Measurements from ENCODE around the gene ZDHHC1.

ZDHHC1 gene

DNA sequence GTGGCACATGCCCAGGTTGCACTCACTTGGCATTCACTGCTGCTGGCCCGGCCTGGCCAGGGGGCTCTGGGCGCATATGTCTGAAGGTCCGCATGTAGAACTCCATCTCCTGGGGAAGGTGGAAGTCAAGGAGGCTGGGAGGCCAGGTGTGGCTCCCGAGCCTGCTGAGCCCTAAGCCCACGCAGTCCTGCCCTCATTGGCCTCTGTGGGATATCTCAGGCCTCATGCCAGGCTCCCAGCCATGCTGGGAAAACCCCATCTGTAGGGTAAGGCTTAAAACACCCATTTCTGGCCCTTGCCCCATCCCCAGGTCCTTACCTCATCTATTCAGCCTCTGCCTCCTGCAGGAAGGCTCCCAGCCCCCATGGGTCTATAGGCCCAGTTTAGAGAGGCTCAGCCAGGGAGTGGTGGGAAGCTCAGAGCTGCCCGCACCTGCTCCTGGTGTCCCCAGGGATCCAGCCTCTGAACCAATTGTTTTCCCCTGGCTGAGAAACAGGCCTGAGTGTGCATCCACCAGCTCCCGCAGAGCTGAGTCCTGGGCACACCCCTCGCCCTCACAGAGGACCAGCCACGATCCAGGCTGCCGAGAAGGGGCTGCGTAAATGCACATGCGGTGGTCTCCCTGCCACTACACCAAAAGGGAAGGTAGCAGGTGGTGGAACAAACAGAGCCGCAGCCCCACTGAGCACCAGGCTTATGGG, 20.7 kb downstream of the ZDHHC1 start:
- no peak overlapping the region for H3K4me3 ChIP-seq (IDR thresholded peaks at IDR 0.05; ENCODE audit: insufficient read depth, low read depth, low read length)

DNA sequence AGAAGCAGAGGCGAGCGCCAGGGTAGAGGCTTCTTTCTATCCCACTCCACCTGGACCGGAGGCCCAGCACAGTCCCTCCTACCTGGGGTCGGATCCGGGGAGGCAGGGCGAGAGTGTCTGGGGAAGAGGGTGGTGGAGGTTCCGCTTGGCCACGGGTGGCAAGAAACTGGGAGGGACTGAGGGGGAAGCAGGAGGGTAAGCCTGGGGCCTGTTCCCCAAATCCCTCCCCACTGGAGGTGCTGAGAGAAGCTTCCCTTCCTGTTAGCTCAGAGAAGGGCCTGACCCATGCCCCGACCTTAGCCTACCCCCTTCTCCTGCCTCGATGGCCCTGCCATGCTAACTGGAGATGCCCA, 21.2 kb downstream of the ZDHHC1 start:
- Histone ChIP-seq H3K9ac (no peak overlapping the region), H3K36me3 (ENCODE audit: insufficient read depth) (no peaks in the 10 kb centered on the region), H3K4me3 (IDR thresholded peaks at IDR 0.05; ENCODE audit: insufficient read depth, low read depth, low read length) (no peak overlapping the region)

More for the DNA sequence above, 20.7 kb downstream of the ZDHHC1 start:
- peak overlapping the region; percentile 40; the same call in 1 of the 2 replicates for H3K4me2 ChIP-seq
- no peaks in the 10 kb centered on the region for H3K36me3 ChIP-seq (ENCODE audit: insufficient read depth)
- H4K20me1 ChIP-seq (ENCODE audit: insufficient read depth): no peaks in the 10 kb centered on the region
- peak overlapping the region; percentile 22; the same call in 1 of the 2 replicates for H2AFZ ChIP-seq (ENCODE audit: low read depth)
- H3K79me2 ChIP-seq (ENCODE audit: insufficient read depth, low read depth): no peaks in the 10 kb centered on the region
- H3K4me1 ChIP-seq (ENCODE audit: low read depth, poor library complexity, severe bottlenecking): peaks cover 18% of the 10 kb centered on the region
- H3K27me3 ChIP-seq (ENCODE audit: insufficient read depth, low read depth): no peaks in the 10 kb centered on the region; the same call in 1 of the 2 replicates
- no peak overlapping the region for H3K27ac ChIP-seq
- TF ChIP-seq, protein P1, sequence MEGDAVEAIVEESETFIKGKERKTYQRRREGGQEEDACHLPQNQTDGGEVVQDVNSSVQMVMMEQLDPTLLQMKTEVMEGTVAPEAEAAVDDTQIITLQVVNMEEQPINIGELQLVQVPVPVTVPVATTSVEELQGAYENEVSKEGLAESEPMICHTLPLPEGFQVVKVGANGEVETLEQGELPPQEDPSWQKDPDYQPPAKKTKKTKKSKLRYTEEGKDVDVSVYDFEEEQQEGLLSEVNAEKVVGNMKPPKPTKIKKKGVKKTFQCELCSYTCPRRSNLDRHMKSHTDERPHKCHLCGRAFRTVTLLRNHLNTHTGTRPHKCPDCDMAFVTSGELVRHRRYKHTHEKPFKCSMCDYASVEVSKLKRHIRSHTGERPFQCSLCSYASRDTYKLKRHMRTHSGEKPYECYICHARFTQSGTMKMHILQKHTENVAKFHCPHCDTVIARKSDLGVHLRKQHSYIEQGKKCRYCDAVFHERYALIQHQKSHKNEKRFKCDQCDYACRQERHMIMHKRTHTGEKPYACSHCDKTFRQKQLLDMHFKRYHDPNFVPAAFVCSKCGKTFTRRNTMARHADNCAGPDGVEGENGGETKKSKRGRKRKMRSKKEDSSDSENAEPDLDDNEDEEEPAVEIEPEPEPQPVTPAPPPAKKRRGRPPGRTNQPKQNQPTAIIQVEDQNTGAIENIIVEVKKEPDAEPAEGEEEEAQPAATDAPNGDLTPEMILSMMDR (conservative IDR thresholded peaks at IDR 0.05; ENCODE audit: low read depth, low read length): no peak
- no peak overlapping the region for H3K9ac ChIP-seq

DNA sequence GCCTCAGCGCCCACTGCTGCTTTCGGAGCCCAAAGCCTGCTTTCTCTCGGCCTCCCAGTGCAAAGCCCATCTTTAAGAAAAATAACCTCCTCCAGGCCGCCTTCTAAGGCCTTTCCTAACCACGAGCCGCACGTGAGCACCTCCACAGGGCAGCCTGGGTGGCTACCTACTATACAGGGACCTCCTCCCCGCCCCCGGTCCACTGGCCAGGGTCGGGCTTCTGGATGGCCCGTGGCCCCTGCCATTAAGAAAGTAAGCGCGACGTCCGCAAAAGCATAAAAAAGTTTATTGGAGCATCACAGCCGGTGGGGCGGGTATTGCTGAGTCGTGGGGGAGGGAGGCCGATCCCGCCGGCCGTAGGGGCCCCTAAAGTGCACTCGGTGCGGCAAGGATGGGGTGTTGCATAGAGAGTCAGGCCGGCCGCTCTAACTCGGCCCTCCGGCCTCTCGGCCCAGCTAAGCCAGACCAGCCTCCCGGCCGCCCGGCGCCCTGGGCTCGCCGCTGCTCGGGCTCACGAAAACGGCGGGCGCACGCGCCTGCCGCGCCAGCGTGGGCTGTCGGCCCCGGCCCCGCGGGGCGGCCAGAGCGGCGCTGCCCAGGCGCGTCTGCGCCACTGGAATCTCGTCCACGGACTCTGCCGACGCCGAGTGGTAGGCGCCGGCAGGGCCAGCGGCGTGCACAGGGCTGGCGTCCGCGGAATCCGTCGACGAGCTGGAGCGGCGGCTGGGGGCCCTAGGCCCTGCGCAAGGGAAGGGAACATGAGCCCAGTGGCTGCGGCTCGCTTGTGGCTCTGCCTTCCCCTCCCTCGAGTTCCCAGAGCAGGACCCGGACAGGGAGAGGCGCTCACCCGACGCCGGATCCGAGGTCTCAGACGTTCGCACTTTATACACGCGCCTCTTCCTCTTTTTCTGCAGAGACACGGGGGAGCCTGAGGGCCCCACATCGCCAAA, 21.8 kb downstream of the ZDHHC1 start:
- no peak overlapping the region for H2AFZ ChIP-seq (ENCODE audit: low read depth)
- H3K4me2 ChIP-seq: no peak overlapping the region
- H3K9ac ChIP-seq: no peak overlapping the region
- no peaks in the 10 kb centered on the region for H3K36me3 ChIP-seq (ENCODE audit: insufficient read depth)
- no peak overlapping the region for H3K27ac ChIP-seq
- no peaks in the 10 kb centered on the region; the same call in 1 of the 2 replicates for H3K27me3 ChIP-seq (ENCODE audit: insufficient read depth, low read depth)
- no peak overlapping the region for H3K4me3 ChIP-seq (IDR thresholded peaks at IDR 0.05; ENCODE audit: insufficient read depth, low read depth, low read length)
- H3K79me2 ChIP-seq (ENCODE audit: insufficient read depth, low read depth): no peaks in the 10 kb centered on the region
- TF ChIP-seq, protein P1 (conservative IDR thresholded peaks at IDR 0.05; ENCODE audit: low read depth, low read length): no peak
- no peaks in the 10 kb centered on the region for H4K20me1 ChIP-seq (ENCODE audit: insufficient read depth)
- H3K4me1 ChIP-seq (ENCODE audit: low read depth, poor library complexity, severe bottlenecking): peaks cover 18% of the 10 kb centered on the region

More for the DNA sequence above, 21.2 kb downstream of the ZDHHC1 start:
- no peak overlapping the region for H2AFZ ChIP-seq (ENCODE audit: low read depth)
- no peaks in the 10 kb centered on the region; the same call in 1 of the 2 replicates for H3K27me3 ChIP-seq (ENCODE audit: insufficient read depth, low read depth)
- no peaks in the 10 kb centered on the region for H3K79me2 ChIP-seq (ENCODE audit: insufficient read depth, low read depth)
- TF ChIP-seq, protein P1 (conservative IDR thresholded peaks at IDR 0.05; ENCODE audit: low read depth, low read length): no peak
- H3K27ac ChIP-seq: no peak overlapping the region
- H3K4me2 ChIP-seq: no peak overlapping the region
- peaks cover 18% of the 10 kb centered on the region for H3K4me1 ChIP-seq (ENCODE audit: low read depth, poor library complexity, severe bottlenecking)
- H4K20me1 ChIP-seq (ENCODE audit: insufficient read depth): no peaks in the 10 kb centered on the region

DNA sequence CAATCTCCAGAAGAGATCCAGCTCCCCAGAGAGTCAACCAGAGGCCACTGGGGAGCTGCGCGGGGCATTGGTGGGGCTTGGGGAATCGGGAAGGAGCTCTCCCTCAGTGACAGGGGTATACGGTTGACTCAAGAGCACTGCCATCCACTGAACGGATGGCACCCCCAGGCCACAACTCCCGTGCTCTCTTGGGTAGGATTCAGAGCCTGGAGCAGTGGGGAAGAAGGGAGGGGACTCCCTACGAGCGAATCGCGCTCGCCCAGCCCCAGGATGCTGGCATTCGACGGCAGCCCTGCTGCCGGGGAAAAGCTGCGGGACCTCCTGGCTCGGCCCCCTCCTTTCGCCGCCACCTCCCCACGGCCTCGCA, 22.5 kb downstream of the ZDHHC1 start:
- Histone ChIP-seq H3K4me2 (no peak overlapping the region), H3K4me1 (ENCODE audit: low read depth, poor library complexity, severe bottlenecking) (peaks cover 18% of the 10 kb centered on the region), H4K20me1 (ENCODE audit: insufficient read depth) (no peaks in the 10 kb centered on the region), H3K9ac (no peak overlapping the region), H3K36me3 (ENCODE audit: insufficient read depth) (no peaks in the 10 kb centered on the region), H3K79me2 (ENCODE audit: insufficient read depth, low read depth) (no peaks in the 10 kb centered on the region), H3K27me3 (ENCODE audit: insufficient read depth, low read depth) (no peaks in the 10 kb centered on the region; the same call in 1 of the 2 replicates), H3K4me3 (IDR thresholded peaks at IDR 0.05; ENCODE audit: insufficient read depth, low read depth, low read length) (no peak overlapping the region), H3K27ac (no peak overlapping the region), H2AFZ (ENCODE audit: low read depth) (no peak overlapping the region)
- TF ChIP-seq, protein P1 (conservative IDR thresholded peaks at IDR 0.05; ENCODE audit: low read depth, low read length): no peak
